ENCODE results near the gene SPPL2A. TPM values are rescaled to one million over a fixed set of nuclear protein-coding genes. Genes with fewer than 3 reads are reported as not detected.

SPPL2A gene
- total and polyA plus RNA-seq, 2 of the 13 experiments (the other 11 are each of a cell fraction or from before 2014, with no cell fraction given) = 80.5 to 105 TPM

DNA sequence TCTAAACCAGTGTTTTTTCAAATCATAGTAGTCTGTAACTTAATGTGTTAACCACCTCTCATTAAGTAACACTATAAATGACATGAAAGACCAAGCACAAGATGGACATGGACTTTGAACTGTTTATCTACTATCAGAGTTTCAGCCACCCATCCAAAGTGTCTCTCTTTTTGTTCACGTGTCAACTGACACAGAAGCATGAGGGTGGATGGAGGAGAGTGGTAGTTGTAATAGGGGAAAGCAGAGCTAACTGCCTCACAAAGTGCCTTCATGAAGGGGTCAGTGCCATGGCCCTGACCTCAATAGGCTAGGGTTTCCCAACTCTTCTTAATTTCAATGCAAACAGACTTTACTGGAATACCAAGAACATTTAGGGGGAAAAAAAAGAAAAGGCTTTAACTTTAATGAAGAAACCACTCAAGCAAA is 46.8 kb downstream of the SPPL2A start (continued):
- TF ChIP-seq, protein P1, sequence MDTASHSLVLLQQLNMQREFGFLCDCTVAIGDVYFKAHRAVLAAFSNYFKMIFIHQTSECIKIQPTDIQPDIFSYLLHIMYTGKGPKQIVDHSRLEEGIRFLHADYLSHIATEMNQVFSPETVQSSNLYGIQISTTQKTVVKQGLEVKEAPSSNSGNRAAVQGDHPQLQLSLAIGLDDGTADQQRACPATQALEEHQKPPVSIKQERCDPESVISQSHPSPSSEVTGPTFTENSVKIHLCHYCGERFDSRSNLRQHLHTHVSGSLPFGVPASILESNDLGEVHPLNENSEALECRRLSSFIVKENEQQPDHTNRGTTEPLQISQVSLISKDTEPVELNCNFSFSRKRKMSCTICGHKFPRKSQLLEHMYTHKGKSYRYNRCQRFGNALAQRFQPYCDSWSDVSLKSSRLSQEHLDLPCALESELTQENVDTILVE (CRISPR knock-in tag; IDR thresholded peaks at IDR 0.05) = peak; percentile 88
- TF ChIP-seq CEBPG (CRISPR knock-in tag; IDR thresholded peaks at IDR 0.05) (peak; percentile 74), DR1 (CRISPR knock-in tag; IDR thresholded peaks at IDR 0.05) (no peak), HNF4G (IDR thresholded peaks at IDR 0.05; ENCODE audit: borderline replicate concordance, low read depth, low read length) (peak; percentile 86), HNF4G (CRISPR knock-in tag; IDR thresholded peaks at IDR 0.05; ENCODE audit: borderline replicate concordance, low read depth) (peak; percentile 57; the same call in 1 of the 2 replicates), NR2C2 (CRISPR knock-in tag; IDR thresholded peaks at IDR 0.05; ENCODE audit: borderline replicate concordance) (peak; percentile 85), RXRA (CRISPR knock-in tag; IDR thresholded peaks at IDR 0.05) (peak; percentile 77; the same call in 1 of the 2 replicates)
- TF ChIP-seq, protein P2, sequence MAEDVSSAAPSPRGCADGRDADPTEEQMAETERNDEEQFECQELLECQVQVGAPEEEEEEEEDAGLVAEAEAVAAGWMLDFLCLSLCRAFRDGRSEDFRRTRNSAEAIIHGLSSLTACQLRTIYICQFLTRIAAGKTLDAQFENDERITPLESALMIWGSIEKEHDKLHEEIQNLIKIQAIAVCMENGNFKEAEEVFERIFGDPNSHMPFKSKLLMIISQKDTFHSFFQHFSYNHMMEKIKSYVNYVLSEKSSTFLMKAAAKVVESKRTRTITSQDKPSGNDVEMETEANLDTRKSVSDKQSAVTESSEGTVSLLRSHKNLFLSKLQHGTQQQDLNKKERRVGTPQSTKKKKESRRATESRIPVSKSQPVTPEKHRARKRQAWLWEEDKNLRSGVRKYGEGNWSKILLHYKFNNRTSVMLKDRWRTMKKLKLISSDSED (CRISPR knock-in tag; IDR thresholded peaks at IDR 0.05) = no peak

DNA sequence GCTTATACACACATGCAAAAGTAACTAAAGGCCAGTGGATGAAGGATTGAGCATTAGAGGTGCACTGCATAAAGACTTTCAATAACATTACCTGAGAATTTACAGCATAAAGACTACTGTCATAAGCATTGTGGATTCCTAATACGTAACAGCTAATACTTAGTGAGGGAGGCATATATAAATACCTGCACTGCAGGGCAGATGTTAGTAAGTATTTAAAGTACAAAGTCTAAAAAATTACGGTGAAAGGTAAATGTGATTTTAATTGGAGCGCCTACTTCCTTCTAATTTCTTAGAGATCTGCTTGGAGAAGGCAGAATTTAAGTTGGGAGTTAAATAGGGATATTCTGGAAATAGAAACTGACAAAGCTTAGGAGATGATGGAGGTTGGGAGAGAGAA is 53.5 kb downstream of the SPPL2A start:
- no peaks in the 10 kb centered on the region for H3K79me2 ChIP-seq (ENCODE audit: insufficient read depth, low read length)
- H3K4me3 ChIP-seq (replicated peaks in 1 of 3; ENCODE audit: insufficient read depth in 1 of 3, low read depth in 2 of 3, low read length in 3 of 3) = no peak overlapping the region
- WGBS (ENCODE audit: low lambda C conversion rate) = 77% methylated on average over 3 of the region's 3 CpGs
- no TSS peak for BruUV-seq (replicated peaks)
- intact Hi-C loops (cut with micrococcal nuclease; ENCODE audit: unreplicated experiment) (no loop called here), in situ Hi-C loops (cut with HindIII; ENCODE audit: extremely low pct_ligation_motif_present, low pct_unique_long_range_greater_than_20kb) (no loop called here)
- ChIA-PET CTCF (ENCODE audit: low intra/inter-chr PET ratio, low total read pairs) (no interaction called here), POLR2A (no interaction called here)
- FAIRE-seq (no peak), DNase-seq (ENCODE audit: low spot score) (no peak), ATAC-seq (no peak)
- H3K27me3 ChIP-seq (ENCODE audit: control insufficient read depth in 1 of 2, insufficient read depth in 2 of 2, low read length in 2 of 2) = no peaks in the 10 kb centered on the region
- H3K4me2 ChIP-seq (ENCODE audit: low read depth, low read length) = no peak overlapping the region
- no peaks in the 10 kb centered on the region for H4K20me1 ChIP-seq (ENCODE audit: insufficient read depth, low read length)
- H2AFZ ChIP-seq (ENCODE audit: low read length) = no peak overlapping the region
- no peaks in the 10 kb centered on the region; the same call in 1 of the 2 replicates for H3K4me1 ChIP-seq (ENCODE audit: insufficient read depth, low read length)
- no peak overlapping the region for H3K9ac ChIP-seq (ENCODE audit: insufficient read depth, low read depth, low read length)
- no peak overlapping the region for H3K27ac ChIP-seq (ENCODE audit: extremely low read length, insufficient read depth, low read length)
- no peak for TF ChIP-seq CEBPB (IDR thresholded peaks at IDR 0.05; ENCODE audit: borderline replicate concordance, low read depth, low read length)
- no peaks in the 10 kb centered on the region for H3K9me3 ChIP-seq (ENCODE audit: low read length)
- peaks cover 0 to 12% of the 10 kb centered on the region in 2 experiments; a peak in 4 of 5 replicates for H3K36me3 ChIP-seq (replicated peaks in 1 of 2; ENCODE audit: control insufficient read depth in 1 of 2, insufficient read depth in 2 of 2, low read length in 2 of 2)

All from HepG2 (cell line).